HG02840 (cell line): ENCODE data around the gene OBP2A.
"Not testable (repeated sequence)": the region's sequence is repeated elsewhere in the genome, so short reads cannot be mapped to it uniquely, and the experiment has no call there.

Experiments
- ATAC-seq: cut with Tn5 transposase; IDR thresholded peaks from one replicate; pipeline ENCODE4 v1.9.1; 2021; ENCODE audit warnings: mild to moderate bottlenecking, moderate library complexity, moderate number of reproducible peaks; ENCODE audit not compliant: unreplicated experiment, low FRiP score

Gene OBP2A

DNA sequence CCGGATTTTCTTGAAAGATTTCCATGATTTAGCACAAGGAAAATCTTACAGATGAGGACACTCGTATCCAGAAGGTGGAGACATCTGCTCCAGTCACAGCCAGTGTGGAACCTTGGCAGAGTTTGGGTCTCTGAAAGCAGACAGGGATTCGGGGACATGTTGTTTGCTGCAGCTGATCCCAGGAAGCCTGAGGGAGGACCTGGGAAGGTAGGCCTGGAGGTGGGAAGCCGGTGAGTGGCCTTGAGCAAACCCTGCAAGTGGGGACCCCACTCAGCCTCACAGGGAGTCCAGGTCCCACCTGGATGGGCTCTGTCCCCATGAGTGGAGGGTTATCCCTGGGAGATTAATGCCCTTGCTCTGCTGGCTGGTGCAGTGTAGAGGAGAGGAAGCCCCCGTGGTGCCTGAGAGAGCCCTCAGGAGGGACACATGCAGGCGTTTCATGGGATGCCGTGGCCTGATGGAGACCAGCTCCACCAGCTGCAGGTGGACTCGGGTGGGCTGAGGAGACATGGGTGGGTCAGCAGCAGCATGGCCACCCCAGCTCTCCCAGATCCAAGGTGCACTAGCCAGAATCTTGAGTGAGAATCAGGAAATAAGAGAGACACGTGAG is 37.6 kb upstream of the OBP2A start:
- ATAC-seq = no peak

DNA sequence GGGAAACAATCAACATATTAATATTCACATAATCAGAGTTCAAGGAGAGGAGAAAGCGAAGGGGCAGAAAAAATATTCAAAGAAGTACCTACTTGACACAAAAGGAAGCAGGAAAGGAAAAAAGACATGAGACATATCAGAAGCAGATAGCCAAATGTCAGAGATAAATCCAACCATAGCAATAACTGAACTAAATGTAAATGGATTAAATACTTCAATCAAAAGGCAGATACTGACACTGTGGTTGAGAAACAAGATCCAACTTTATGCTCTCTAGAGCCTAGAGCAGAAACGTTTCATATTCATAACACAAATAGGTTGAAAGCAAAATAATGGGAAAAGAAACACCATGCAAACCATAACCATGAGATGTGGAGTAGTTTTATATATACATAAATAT is 36.5 kb upstream of the OBP2A start:
- ATAC-seq = no peak

DNA sequence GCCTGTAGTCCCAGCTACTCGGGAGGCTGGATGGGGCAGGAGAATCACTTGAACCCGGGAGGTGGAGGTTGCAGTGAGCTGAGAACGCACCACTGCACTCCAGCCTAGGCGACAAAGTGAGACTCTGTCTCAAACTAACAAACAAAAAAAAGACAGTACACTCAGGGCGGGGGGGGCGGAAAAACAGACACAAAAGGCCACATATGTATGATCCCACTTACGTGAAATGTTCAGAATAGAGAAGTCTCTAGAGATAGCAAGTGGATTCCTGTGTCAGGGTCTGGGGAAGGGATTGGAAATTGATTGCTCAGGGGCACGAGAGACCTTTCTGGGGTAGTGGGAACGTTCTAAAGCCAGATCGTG is 33.7 kb upstream of the OBP2A start:
- no peak for ATAC-seq

DNA sequence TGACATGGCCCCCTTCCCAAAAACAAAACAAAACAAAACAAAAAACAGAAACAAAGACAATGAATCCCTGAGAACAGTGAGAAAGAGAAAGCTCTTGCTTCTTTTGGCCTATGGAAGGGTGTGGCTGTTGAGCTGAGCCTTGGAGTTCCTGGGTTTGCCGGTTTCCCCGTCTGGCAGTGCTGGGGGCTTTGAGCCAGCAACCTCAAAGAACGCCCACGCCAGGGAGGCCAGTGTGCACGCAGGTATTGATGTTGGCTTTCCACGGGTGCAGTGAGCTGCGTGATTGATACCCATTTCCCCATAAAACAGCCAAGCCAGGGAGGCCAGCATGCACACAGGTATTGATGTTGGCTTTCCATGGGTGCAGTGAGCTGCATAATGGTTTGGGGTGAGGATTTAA is 33.0 kb upstream of the OBP2A start:
- no peak for ATAC-seq

DNA sequence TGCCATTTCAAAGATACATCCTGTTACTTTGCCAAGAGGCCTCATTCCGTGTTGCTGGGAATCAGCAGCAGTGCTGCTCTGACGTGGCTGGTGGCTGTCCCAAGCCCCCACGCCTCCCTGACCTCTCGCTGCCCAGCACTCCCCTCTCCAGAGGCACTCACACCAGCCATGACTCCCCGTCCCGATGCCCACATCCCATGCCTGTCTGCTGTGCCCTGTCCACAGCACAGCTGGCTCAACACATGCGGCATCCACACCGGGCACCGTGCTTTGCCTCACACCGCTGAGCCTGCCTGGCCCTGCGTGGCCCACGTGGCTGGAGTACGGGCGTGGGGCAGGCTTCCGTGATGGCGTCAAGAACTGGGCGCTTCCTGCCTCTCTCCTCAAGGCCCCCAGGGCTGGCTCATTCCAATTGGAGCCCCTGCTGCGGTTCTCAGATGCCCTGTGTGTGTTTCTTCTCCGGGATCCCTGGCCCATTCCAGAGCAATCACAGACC is 32.5 kb upstream of the OBP2A start:
- ATAC-seq = no peak

DNA sequence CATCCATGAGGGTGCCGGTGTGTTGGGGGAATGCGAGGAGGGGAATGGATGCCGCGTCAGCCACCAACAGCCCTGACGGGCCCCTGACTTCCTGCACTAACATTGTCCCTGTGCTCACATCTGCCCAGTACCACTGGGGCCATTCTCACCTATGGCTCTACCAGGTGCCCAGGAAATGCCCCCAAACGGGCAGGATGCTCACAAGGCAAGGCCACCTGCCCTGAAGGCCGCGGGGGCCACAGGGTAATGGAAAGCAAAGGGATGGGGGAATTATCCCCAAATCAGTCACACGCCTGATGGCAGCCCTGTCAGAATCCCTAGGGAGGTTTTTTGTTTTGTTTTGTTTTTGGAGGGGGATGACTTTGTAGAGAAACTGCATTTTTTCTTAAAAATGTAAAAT is 32.0 kb upstream of the OBP2A start:
- not testable (repeated sequence) for ATAC-seq

DNA sequence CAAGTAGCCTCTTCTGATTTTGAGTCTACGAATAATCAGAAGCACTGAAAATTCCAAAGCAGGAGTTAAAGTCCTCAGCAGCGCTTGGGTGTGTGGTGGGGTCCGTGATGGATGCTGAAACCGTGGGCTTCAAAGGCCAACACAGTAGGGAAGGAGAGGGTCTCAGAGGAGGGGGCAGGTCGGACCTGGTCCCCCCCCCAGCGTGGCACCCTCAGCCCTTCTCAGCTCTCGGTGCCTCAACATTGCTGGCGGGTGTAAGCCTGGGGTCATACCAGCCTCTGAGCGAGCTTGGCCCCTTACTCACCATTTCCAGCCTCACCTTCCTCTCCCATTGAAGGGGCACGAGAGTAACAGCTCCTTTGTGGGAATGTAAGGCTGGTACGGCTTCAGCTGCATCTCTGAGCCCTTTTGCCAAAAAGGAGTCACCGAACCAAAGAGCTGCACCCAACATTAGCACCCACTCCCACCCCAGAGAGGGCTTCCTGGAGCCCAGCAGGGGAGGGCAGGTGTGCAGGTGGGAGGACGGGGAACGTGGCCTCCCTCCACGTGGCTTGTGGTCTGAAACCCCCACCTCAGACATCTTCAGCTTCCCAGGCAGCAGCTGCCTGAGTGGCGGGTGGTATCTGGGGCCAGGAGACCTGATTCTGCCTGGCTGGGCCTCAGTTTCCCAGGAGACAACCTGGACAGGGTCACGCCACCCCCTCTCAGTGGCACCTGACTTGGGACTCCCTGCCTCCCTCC is 31.4 kb upstream of the OBP2A start:
- no peak for ATAC-seq

DNA sequence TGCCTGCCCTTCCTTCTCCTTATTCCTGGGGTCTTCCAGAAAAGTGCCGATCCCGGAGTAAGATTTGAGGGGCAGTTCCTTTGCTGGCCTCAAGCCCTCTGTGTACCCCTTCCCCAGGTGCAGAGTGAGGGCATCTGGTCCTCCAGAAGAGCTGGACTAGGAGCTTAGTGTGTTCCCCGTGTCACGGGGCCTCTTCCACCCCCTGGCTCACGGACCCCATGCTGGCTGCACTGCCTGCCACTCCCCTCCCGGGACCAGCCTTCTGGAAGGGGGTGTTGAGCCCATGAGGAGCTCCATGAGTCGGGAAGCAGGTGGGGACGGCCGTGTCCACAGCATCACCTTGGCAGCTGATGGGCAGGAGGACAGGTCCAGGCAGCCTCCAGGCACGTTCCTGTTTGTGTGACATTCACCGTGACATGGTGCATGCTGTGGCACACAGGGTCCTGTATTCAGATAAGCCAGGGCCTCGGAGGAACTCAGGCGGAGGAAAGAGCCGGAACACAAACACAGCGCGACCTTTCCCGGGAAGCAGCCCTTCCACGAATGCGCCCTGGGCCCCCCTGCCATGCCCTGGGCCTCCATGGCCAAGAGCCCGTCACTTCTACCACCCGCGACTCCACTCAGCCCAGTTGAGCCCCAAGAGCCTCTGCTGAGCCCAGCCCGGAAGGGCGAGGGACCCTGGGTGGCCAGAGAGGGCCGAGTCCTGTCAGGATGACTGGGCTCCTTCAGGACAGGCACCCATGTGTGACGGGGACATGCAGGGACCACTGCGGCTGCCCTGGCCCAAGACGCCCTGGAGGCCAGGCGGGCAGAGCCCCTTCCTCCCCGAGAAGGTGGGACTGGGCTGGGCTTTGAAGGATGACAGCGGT is 30.6 kb upstream of the OBP2A start:
- ATAC-seq = no peak

DNA sequence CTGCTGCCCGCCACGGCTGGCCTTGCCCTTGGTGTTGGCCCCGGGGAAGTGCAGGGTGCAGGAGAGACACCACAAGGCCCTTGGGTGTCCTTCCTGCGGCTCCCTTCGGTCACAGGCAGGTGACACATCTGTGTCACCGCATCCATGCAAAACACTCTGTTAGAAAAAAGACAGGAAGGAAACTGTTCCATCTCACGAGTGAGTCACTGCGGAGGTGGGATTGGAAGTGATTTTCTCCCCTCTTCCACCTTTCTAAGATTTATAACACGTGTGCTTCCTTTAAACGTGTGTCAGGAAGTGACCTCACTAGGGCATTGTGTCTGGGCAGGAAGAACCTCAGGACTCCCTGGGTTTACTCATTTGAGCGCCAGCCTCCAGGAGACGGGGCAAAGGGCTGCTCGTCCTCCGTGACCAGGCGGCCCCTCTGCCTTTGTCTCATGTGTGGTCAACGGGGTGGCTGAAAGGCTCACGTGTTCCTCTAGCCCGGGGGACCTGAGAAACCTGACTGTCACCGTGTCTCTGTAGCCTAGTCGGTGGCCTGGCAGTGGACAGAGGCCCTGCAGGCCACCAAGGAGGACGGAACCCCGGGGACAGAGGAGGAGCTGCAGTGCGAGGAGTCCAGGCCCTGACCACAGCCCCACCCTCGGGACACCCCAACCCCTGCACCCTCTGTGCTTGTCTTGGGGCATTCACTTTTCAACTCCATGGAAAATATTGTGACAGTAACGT is 29.6 kb upstream of the OBP2A start:
- no peak for ATAC-seq

DNA sequence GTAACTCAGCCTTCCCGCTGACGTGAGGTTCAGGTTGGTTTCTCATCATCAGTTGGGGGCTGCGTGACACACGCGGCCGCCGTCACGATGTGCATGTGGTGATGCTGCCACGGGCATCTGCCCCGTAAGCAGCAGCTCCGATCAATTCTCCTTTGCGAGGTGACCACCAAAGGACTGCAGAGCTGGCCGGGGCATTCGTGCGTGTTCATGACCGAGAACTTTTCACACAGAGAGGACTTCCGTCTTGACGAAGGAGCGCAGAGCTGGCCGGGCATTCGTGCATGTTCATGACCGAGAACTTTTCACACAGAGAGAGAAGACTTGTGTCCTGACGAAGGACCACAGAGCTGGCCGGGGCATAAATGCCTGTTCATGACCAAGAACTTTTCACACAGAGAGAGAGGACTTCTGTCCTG is 28.5 kb upstream of the OBP2A start:
- ATAC-seq = no peak

DNA sequence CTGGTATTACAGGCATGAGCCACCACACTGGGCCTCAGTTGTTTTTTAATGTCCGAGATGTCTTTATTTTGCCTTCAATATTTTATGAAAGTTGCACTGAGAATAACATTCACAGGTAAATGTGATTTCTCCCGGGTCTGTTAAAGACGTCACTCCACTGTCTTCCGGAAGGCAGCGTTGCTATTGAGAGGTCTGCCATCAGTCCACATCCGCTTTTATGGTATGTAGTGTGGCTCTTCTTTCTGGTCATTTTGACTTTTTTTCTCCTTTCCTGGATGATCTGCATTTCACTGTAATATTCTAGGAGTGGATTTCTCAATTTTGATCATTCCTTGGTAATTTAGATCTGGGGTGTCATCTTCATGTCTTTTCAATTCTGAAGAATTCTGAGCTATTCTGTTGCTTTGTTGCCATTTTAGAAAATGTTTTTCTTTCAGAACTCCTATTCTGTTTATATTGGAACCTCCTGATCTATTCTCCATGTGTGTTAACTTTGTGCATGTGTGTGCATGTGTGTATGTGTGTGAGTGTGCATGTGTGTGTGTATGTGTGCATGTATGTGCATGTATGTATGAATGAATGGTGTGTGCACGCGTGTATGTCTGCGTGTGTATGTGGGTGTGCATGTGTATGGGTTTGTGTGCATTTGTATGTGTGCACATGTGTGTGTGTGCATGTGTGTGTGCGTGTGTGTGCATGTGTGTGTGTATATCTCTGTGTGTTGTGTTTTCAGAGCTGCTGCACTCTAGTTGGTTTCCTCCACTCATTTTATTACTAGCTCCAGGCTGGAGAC is 26.6 kb upstream of the OBP2A start:
- no peak for ATAC-seq

DNA sequence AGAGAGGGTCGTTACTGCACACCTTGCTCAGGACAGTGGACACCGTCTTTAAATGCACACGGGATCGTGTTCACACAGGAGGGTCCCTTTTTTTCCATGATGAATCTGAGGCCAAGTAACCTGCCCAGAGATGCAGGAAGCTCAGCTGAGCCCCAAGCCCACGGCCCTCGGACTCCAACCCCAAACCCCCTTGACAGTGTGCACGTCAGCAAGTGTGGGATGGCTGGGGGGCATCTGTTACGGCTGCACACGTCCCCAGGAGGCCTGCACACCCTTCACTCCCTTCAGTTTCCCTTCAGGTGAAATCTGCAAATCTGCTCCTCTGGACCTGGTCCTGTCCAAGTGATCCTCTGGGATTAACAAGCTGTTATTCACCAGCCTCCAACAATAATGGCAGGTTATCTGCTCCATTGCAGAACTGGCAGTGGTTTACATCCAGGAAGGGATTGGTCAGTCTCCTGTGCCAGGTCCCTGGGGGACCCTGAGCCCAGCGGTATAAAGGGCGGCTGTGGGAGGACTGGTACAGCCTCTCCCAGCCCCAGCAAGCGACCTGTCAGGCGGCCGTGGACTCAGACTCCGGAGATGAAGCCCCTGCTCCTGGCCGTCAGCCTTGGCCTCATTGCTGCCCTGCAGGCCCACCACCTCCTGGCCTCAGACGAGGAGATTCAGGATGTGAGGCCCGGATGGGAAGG is 24.9 kb upstream of the OBP2A start, which contains the start of gene LCN1:
LCN1 (plus strand) TSS at position 525 of the 692 bp plus-strand sequence; CDS start at position 583, 58 bp downstream.
- no peak for ATAC-seq

DNA sequence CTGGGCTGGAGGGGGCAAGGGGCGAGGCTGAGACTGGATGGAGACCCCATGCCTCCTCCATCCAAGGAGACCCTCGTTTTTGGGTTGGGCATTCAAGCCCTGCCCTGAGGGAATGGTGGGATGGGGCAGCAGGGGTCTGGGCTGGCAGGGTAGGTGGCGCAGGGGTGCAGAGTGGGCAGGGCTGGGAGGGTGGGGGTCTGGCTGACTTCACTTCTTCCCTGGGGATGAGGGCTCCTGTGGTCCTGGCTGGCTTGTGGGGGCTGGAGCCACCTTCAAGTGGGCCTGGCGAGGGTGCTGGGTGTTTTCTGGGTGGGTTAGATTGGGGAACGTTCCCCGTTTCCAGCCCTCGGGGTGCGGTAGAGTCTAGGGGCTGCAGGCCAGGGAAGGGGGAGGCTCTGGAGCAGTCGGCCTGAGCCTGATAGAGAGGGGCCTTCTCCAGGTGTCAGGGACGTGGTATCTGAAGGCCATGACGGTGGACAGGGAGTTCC is 24.3 kb upstream of the OBP2A start:
- no peak for ATAC-seq

DNA sequence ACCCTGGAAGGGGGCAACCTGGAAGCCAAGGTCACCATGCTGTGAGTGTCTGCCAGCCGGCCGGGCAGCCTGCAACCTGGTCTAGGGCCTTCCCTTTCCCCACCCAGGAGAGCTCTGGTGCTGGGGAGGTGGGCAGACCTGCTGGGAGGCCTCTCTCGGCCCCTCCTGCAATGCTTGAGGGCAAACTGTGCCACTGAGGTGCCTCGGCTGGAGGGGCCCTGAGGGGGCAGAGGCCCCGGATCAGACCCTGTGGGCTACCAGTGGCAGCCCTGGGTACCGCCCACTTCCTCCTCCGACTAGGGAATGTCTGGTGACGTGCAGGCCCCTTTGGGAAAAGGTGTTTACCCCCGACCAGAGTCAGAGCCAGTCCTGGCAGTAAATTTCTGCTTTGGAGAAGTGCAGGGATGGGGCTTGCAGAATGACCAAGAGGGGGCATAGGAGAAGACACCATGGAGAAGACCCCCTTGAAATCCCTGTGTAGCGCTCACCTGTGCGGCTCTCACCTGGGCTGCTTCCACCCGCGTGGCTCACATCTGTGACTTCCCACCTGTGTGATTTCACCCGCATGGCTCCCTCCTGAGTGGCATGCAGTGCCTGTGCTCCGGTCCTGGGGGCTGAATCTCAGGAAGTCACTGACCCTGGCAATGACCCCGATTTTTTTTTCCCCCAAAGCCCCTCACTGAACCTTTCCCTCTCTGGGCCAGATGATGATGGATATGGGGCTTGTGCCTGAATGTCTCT is 23.6 kb upstream of the OBP2A start:
- ATAC-seq = no peak

DNA sequence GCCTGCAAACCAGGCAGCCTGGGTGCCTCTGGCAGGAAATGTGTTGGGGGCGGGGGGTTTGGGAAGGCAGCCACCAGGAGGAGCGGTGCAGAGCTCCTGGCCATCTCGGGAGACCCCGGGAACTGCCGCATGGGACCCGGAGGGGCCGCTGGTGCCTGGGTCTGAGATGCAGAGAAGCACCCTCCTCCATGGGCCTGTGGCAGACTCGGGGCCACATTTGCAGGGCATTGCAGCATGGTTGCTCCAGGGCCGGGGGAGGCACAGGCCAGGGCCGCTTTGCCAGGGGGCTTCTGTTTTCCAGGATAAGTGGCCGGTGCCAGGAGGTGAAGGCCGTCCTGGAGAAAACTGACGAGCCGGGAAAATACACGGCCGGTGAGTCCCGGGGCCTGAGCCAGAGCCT is 23.0 kb upstream of the OBP2A start:
- no peak for ATAC-seq

DNA sequence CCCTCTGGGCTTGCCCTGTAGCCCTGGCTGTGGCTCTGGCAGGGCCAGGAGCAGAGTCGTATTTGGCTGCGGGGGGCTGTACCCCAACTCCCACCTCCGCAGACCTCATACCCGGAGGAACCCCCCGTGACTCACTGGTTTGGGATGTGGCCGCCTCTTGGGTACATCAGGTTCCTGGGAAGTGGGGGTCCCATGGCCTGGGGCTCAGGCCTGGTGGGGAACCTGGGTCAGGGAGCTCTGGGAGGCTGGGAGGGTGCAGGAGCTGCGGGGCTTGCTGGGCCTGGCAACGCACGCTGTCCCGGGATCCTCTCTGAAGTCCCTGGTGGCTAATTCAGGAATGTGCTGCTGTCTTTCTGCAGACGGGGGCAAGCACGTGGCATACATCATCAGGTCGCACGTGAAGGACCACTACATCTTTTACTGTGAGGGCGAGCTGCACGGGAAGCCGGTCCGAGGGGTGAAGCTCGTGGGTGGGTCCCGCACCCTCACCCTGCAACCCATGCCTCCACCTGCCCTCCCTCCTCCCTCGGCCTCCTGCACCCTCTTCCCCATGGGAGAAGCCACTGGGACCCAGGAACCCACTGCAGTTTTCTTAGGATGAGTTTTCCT is 22.3 kb upstream of the OBP2A start:
- ATAC-seq = no peak

DNA sequence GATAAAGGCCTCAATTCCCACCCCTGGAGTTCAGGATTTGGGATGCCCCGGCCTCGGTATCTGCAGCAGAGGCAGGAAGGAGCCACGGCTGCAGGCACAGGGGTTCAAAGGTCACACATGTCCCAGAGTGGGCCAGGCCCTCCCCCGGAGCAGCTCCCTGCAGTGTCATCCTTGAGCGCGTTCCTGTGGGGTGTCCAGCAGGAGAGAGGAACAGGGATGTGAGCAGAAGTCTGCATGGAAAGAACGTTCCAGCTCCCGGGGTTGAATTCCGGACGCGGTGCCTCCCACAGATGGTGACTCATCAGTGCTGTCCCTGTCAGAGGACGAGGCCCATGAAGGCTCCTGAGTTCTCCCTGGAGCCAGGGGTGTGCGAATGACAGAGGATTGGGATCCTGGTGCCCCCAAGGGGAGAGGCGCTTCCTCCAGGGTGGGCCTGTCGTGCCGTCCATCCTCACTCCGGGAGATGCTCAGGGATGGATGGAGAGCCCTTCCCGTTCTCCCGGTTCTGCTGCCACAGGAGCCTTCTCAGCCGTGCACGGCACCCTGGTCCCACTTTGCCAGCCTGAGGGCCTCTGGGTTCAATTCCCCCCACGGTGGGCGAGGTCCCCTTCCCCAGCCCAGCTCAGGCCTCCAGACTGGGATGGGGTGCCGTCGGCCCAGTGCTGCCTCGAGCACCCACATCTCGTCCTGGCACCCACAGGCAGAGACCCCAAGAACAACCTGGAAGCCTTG is 21.6 kb upstream of the OBP2A start:
- no peak for ATAC-seq
